Mononuclear cell (primary cell): ENCODE results near the gene EXOC3L4. TPM values are rescaled to one million over a fixed set of nuclear protein-coding genes. Genes with fewer than 3 reads are reported as not detected.
"Not testable (repeated sequence)": the region's sequence is repeated elsewhere in the genome, so short reads cannot be mapped to it uniquely, and the experiment has no call there.

ENCODE experiments used
- H3K27me3 ChIP-seq: 2 replicates; pipeline ENCODE4 v1.6.0; 2011; ENCODE audit warnings: low read length, control low read depth; ENCODE audit not compliant: insufficient read depth
- H3K4me1 ChIP-seq: 2 replicates; pipeline ENCODE4 v1.5.1; 2011; ENCODE audit warnings: mild to moderate bottlenecking, low read length, control low read depth; ENCODE audit not compliant: insufficient read depth
- H3K4me3 ChIP-seq: 2 replicates; pipeline ENCODE4 v1.5.1; 2011; ENCODE audit warnings: mild to moderate bottlenecking, low read length, moderate library complexity
- H3K9me3 ChIP-seq: 2 replicates; pipeline ENCODE4 v1.5.1; 2011; ENCODE audit warnings: low read depth, mild to moderate bottlenecking, control low read depth, low read length
- total RNA-seq: library from RNA; depleted of rRNA; stranded (reverse); fragments of >200 nt; gene quantifications from one replicate; pipeline ENCODE4 v1.2.3, GENCODE V29; 2012

The EXOC3L4 gene
- total RNA-seq, 1 donor = not detected

DNA sequence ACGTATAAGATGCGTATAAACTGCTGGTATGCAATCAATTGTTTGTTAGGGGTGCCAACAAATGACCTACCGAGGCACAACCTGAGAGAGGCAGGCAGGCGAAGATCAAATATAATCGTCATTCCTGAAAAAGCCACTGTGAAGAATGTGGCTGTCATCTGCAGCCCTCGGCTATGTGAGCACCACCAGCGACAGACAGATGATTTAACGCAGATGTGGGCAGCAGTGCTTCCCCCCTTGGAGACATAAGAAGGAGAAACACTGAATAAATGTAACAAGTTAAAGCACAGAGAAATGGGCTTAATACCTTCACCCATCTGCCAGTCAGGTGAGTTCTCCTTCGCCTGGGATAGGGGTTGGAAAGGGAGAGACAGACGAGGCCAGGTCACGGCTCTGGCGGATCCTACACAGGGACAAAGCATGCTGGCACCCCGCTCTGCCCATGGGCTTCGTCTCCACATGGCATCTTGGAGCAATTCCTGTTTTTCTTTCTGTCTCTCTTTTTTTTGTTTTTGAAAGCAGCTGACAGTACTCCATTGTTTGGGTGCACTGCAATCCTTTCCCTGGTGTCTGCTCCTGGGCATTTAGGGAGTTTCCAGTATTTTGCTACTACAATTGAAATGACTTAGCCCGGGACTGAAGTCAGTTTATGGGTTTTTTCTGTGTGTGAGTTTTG lies 56.9 kb downstream of the EXOC3L4 start:
- no peak overlapping the region for H3K4me3 ChIP-seq
- H3K9me3 ChIP-seq = no peaks in the 10 kb centered on the region
- no peaks in the 10 kb centered on the region for H3K4me1 ChIP-seq
- H3K27me3 ChIP-seq = no peaks in the 10 kb centered on the region

DNA sequence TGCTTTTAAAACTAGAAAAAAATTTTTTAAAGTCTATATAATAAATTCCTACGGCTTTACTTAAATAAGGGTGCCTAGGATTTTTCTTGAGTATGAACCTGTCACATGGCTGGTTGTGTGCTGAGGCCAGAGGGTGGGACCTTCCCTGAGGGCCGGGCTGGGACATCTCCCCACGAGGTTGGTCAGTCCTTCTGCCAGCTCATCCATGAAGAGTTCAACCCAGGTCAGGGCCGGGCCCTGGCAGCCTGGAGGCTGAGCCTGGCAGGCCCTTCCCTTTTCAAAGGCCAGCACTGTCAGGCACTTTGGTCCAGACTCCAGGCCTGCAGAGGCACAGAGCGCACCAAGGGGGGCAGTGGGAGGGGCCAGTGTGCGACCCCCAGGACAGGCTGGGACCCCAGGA lies 60.5 kb downstream of the EXOC3L4 start:
- no peaks in the 10 kb centered on the region for H3K9me3 ChIP-seq
- no peaks in the 10 kb centered on the region for H3K27me3 ChIP-seq
- no peak overlapping the region for H3K4me3 ChIP-seq
- H3K4me1 ChIP-seq = no peaks in the 10 kb centered on the region

DNA sequence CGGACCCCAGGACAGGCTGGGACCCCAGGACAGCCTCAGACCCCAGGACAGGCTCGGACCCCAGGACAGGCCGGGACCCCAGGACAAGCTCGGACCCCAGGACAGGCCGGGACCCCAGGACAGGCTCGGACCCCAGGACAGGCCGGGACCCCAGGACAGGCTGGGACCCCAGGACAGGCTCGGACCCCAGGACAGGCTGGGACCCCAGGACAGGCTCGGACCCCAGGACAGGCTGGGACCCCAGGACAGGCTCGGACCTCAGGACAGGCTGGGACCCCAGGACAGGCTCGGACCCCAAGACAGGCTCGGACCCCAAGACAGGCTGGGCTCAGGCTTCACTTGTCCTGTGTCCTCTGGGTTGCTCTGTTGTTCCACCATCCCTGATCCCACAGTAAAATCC lies 60.9 kb downstream of the EXOC3L4 start:
- not testable (repeated sequence) for H3K9me3 ChIP-seq, H3K4me3 ChIP-seq, H3K4me1 ChIP-seq, H3K27me3 ChIP-seq

DNA sequence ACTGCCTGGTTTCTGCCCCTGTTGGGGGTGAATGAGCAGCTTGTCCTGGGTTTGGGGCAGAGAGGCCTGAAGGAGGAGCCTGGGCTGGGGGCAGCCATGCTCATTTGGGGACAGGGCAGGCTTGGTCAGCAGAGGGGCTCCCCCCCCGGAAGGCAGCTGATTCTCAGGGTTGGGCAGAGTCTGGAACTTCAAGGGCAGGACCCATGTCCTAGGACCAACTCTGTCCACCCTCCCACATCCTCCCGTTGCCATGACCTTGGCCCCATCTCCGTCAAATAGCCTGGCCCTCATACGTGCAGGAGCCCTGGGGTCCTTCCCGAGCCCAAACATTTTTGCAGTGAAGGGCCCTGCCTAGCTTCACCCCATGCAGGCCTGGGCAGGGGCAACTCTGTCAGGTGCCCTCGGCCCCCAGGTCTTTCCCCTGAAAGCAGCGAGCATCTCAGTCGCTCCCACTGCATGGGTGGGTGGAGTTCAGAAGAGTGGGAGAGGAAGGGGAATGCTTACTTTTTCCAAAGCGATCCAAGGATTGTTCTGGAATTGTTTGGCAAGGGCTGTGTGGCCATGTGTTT lies 61.4 kb downstream of the EXOC3L4 start:
- Histone ChIP-seq H3K4me1 (no peaks in the 10 kb centered on the region), H3K27me3 (no peaks in the 10 kb centered on the region), H3K4me3 (no peak overlapping the region), H3K9me3 (no peaks in the 10 kb centered on the region)

DNA sequence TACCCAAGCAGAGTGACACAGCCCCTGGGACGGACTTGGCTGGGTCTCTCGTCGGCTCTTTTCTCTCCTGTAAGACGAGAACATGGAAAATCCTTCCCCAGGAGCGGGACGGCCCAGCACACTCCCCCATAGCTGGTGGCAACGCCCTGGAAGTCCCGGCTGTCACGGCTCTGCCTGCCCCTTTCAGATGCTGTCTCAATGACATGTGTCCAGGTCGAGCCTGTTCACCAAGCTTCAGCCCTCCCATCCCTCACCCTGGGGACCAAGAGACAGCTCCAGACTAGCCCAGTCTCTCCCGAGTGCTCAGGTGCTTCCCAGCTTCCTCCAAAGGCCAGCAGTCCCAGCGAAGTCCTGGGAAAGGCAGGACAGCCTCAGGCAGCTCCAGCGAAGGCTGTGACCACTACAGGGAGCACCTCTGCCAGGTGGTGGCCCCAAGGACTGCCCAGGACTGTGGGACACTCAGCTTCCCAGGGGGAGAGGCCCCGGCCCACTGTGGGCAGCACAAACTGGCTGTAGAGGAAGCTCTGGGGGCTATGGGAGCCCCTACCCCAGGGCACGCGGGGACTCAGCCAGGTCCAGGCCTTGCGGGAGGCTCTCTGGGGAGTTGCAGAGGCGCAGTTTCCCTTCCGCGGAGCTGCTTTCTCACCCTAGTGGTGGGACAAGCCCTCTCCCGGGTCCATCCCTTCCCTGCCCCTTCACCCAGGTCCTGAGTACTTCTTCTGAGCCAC lies 62.3 kb downstream of the EXOC3L4 start:
- no peak overlapping the region for H3K4me3 ChIP-seq
- H3K9me3 ChIP-seq = no peaks in the 10 kb centered on the region
- no peaks in the 10 kb centered on the region for H3K27me3 ChIP-seq
- no peaks in the 10 kb centered on the region for H3K4me1 ChIP-seq

DNA sequence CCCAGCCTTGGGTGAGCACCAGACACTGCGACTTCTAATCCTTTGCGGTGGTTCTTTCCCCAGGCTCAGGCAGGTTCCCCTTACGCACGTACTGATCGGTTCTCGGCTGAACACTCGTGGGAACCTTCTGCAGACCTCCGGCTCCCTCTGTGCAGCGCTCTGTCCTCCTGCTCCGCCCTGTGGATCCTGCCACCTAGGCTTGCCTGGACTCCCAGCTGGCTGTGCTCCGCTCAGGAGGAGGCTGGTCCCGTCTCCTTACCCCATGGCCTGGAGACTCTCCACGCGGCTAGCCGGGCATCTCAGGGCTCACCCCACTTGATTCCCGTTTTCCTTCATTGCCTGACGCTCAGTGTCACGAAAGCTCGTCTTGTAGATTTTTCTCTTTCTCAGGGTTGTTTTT lies 63.4 kb downstream of the EXOC3L4 start:
- H3K4me1 ChIP-seq = no peaks in the 10 kb centered on the region

DNA sequence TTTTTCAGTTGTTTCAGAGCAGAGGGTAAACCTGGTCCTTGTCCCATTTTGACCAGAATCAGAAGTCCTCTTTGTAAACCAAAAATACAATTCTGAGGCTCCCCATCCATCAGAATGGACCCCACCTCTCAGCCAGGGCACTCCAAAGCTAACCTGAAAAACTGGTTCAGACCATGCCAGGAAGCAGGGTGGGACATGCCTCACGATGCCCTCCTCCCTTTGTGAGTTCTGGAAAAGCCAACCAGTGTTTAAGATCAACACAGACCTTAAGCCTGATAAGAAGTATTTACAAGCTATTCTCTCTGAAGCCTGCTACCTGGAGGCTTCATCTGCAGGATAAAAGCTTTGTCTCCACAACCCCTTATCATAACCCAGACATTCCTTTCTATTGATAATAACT lies 64.2 kb downstream of the EXOC3L4 start:
- Histone ChIP-seq H3K9me3 (no peaks in the 10 kb centered on the region), H3K4me3 (no peak overlapping the region), H3K4me1 (no peaks in the 10 kb centered on the region), H3K27me3 (no peaks in the 10 kb centered on the region)

More for the DNA sequence above, 63.4 kb downstream of the EXOC3L4 start:
- Histone ChIP-seq H3K4me3 (no peak overlapping the region), H3K27me3 (no peaks in the 10 kb centered on the region), H3K9me3 (no peaks in the 10 kb centered on the region)

Other genes with a start within 250 kb of the EXOC3L4 start
- gene AMN, start 172.1 kb upstream of the EXOC3L4 start, total RNA-seq = 0.84 TPM
- 14.1 TPM for gene CDC42BPB, start 37.2 kb upstream of the EXOC3L4 start, total RNA-seq
- gene LBHD2, start 10.5 kb upstream of the EXOC3L4 start, total RNA-seq = not detected
- 410 TPM for gene TNFAIP2, start 28.7 kb downstream of the EXOC3L4 start, total RNA-seq
- gene EIF5, start 239.5 kb downstream of the EXOC3L4 start, total RNA-seq = 509 TPM